DMS 273 treated with DMSO at 0.1 percent for 48 hours (cell line): ENCODE measurements around the gene ATG16L1.
A peak's percentile ranks its signal among the peaks of the same experiment; 100 is the strongest.
"Not testable (repeated sequence)": the region's sequence is repeated elsewhere in the genome, so short reads cannot be mapped to it uniquely, and the experiment has no call there.

Experiments used
- DNase-seq: peaks from one replicate; lab custom pipeline; 2025; lab: John Stamatoyannopoulos, UW

The ATG16L1 gene

DNA sequence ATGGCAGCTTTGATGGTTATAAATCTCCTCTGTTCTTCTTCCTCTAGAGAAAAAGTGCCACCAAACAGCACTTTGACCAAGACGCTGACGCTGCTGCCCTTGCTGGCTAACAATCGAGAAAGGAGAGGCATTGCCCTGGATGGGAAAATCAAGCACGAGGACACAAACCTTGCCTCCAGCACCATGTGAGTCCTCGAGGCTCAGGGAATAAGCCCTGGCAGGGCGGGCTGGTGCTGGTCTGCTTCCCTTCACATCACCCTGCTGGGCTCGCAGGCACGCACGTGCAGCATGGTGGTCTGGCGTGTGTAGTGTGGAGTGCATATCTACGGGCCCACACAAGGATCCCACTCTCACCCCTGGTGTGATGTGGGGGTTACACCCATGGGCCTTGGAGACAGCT is 83.4 kb downstream of the ATG16L1 start:
- DNase-seq, result no peak

DNA sequence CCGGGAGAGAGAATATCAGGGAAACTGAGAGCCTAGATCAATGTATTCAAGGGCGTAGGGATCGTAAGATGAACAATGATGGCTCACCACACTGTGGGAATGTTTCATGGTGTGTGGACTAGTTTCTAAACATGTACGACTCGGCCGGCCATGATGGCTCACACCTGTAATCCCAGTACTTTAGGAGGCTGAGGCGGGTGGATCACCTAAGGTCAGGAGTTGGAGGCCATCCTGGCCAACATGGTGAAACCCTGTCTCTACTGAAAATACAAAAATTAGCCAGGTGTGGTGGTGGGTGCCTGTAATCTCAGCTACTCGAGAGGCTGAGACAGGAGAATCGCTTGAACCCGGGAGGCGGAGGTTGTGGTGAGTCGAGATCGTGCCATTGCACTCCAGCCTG is 84.6 kb downstream of the ATG16L1 start:
- not testable (repeated sequence) for DNase-seq

DNA sequence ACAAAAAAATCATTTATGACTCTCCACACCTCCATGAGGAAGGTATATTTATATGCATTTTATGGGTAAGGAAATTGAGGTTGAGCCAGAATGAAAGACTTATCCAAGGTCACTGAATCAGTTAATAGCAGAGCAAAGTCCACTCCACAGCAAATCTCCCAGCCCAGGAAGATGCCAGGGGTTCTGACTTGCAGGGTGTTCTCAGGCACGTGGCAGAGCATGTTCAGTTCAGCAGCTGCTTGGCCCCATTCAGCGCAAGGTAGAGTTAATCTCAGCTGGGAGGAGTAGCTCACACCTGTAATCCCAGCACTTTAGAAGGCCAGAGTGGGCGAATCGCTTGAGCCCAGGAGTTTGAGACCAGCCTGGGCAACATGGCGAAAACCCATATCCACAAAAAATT is 85.1 kb downstream of the ATG16L1 start:
- no peak for DNase-seq

DNA sequence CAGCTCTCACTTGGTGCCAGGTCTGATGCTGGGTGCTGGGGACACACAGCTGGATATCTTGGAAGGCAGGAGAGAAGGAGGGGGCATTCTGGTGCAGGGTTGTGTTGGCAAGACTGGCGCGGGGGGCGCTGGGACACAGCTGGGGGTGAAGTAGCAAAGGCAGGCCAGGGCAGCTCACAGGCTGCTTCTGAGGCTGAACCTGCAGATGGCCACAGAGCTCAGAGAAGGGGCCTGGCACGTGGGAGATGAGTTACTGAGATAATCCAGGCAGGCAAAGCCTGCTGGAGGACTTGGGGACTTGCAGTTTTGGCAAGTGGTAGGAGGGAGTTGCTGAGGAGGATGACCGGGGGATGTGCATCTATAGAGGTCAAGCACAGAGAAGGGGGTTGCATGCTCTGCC is 86.6 kb downstream of the ATG16L1 start:
- DNase-seq, result peak; percentile 36

DNA sequence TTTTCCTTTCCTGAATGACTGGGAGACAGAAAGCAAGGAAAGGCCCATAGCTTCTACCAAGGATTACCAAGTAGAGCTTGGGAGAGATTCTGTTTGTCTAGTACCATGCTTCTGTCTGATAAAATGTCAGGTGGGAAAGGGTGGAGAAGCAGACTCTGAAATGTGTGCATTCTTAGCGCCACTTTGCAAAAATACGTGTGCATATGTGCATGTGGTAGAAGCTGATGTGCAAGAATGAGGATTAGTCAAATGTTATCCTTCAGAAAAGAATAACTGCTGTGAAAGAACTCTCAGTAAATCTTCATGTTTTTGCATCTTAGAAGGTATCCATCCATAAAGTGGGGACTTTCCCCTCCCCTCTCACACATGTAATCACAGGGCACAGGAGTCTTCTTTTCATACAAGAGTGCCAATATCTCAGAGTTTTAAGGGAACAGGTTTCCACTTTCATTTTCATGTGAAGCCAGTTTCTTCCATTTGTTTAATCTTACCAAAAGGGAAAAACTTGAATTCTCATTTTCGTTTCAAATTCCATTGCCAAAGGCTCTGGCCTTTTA is 87.4 kb downstream of the ATG16L1 start:
- DNase-seq, result no peak

DNA sequence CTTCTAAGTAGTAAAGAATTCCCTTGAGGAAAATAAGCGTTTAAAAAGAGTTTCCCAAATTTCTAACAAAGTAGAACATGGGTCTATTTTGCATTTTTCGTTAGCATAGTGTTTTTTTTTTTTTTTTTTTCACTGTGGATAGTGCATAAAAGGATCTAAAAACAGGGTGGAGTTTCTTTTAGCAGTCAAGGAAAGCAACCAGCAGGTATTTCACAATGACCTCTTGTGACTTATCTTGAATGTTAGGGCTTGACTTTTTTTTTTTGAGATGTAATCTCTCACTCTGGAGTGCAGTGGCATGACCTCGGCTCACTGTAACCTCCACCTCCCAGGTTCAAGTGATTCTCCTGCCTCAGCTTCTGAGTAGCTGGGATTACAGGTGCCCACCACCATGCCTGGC is 88.0 kb downstream of the ATG16L1 start:
- DNase-seq, result no peak

DNA sequence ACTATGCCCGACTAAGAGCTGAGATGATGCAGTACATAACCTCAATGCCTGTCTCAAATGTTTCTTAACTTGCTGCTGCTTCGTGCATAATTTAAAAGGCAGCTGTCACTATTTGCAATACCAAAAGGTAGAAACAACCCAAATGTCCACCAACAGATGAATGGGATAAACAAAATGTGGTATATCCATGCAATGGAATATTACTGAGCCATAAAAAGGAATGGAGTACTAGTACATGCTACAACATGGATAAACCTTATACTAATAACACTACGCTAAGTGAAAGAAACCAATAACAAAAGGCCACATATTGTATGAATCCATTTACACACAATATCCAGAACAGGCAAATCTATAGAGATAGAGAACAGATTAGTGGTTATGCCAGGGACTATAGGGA is 89.8 kb downstream of the ATG16L1 start:
- no peak for DNase-seq

DNA sequence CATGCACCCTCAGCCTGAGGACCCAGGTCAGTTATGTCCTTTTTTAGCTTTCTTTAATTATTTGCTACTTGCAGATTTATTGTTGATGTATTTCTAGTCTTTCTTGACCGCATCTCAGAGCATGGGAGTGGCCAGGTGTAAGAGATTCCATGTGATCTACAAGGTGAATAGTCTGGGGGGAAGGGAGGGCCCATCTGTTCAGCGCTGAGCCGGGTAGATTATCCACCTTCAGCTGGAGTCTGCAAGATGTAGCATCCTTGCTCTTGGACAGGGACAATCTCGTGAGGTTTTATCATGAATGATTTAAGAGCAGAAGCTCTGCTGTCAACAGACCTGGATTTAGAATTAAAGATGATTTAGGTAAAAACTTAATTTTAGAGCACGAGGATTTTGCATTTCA is 90.8 kb downstream of the ATG16L1 start:
- no peak for DNase-seq

DNA sequence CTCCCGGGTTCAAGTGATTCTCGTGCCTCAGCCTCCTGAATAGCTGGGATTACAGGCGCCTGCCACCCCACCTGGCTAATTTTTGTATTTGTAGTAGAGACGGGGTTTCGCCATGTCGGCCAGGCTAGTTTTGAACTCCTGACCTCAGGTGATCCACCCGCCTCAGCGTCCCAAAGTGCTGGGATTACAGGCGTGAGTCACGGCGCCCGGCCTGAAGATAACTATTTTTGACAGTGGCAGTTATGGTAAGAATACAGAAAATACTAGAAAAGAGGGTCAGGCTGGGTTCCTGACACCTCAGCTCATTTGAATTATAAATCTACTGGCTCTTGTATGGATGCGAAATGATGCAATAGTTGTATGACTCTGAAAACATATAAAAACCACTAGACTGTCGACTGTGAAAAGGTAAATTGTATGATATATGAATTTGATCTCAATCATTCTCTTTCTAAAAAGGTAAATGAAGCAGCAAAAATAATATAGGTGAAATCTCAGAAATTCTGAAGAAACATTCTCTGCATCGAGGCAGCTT is 91.8 kb downstream of the ATG16L1 start:
- no peak for DNase-seq
